Thyroid gland (tissue), 4 donors: ENCODE measurements around the gene ZNF358. TPM values are rescaled to one million over a fixed set of nuclear protein-coding genes. Genes with fewer than 3 reads are reported as not detected.
A peak's percentile ranks its signal among the peaks of the same experiment; 100 is the strongest.

Experiments used
- DNase-seq, 2 donors: peaks; one replicate each; pipeline ENCODE4 v3.0.0-alpha.2; 2019
- H3K27ac ChIP-seq, 3 donors: fragments of 200-600 bp; sonication (generic); 1 replicate in 2 of 3; 2 replicates in 1 of 3; pipeline ENCODE4 v1.5.1; 2016 to 2019; ENCODE audit warnings: mild to moderate bottlenecking in 1 of 3, moderate library complexity in 1 of 3
- H3K27me3 ChIP-seq: fragments of 200-600 bp; sonication (generic); one replicate; pipeline ENCODE4 v1.5.1; 2019
- H3K36me3 ChIP-seq, 2 donors: fragments of 200-600 bp; sonication (generic); one replicate each; pipeline ENCODE4 v1.5.1; 2016 to 2019
- H3K4me1 ChIP-seq, 2 donors: fragments of 200-600 bp; sonication (generic); one replicate each; pipeline ENCODE4 v1.5.1; 2017 to 2019
- H3K4me3 ChIP-seq, 3 donors: fragments of 200-600 bp; sonication (generic); replicated peaks in 1 of 3; 1 replicate in 2 of 3; 2 replicates in 1 of 3; pipeline ENCODE4 v1.5.1; 2016; ENCODE audit warnings: mild to moderate bottlenecking in 1 of 3
- H3K9me3 ChIP-seq: fragments of 200-600 bp; sonication (generic); one replicate; pipeline ENCODE4 v1.5.1; 2017
- CTCF ChIP-seq, 6 experiments: fragments of 200-600 bp in 3 of 6; fragments of 450-650 bp in 3 of 6; sonication (generic) in 3 of 6; IDR thresholded peaks; one replicate each; pipeline ENCODE4 v1.5.1; 2016 to 2019; ENCODE audit warnings: antibody characterized with exemption in 6 of 6, mild to moderate bottlenecking in 2 of 6, inconsistent platforms in 1 of 6, moderate library complexity in 1 of 6
- POLR2A ChIP-seq, 2 donors: fragments of 450-650 bp; IDR thresholded peaks; one replicate each; pipeline ENCODE4 v1.6.1; 2017; ENCODE audit warnings: antibody characterized with exemption in 2 of 2, mild to moderate bottlenecking in 2 of 2, moderate library complexity in 1 of 2
- WGBS, 2 donors: methylation state at CpG; one replicate each; pipeline ENCODE4 v1.1.5; 2017; 5-methylcytosine and 5-hydroxymethylcytosine counted together
- intact Hi-C: fragments of 100-400 bp; cut with DNase I; formaldehyde crosslinking; loops from one replicate; pipeline ENCODE4 v1.15.1; 2023
- total RNA-seq, 4 donors: library from RNA; depleted of rRNA; stranded (reverse); fragments of >200 nt; gene quantifications; one replicate each; pipeline ENCODE4 v1.2.3, GENCODE V29; 2016

ZNF358 gene
- total RNA-seq, 4 donors from 2014 or later, result 57.6 to 102 (median 69.5) TPM

DNA sequence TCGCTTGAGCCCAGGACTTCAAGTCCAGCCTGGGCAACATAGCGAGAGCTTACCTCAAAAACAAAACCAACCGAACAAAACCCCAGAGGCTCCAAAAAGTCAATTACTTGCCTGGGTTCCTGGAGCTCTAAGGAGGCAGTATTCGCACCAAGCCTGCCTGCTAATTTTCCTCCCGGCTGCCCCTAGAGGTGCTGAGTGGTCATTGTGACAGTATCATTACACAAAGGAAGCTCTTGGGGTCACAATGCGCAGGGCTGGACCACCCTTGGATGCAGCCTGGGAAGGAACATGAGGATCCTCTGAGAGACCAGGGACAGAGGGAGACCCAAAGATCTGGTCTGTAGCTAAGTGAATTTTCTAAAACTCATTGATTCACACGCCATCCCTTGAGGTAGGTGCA lies 18.6 kb upstream of the ZNF358 start:
- Histone ChIP-seq H3K4me1 (peaks cover 0 to 8% of the 10 kb centered on the region in 2 donors), H3K27me3 (no peaks in the 10 kb centered on the region), H3K27ac (no peak overlapping the region), H3K36me3 (no peaks in the 10 kb centered on the region), H3K4me3 (no peak overlapping the region), H3K9me3 (no peaks in the 10 kb centered on the region)
- DNase-seq, result no peak
- intact Hi-C loops, result no loop called here
- TF ChIP-seq CTCF (IDR thresholded peaks at IDR 0.05), result peak in 1 of 6 experiments; percentile 13
- no peak for TF ChIP-seq POLR2A (IDR thresholded peaks at IDR 0.05)
- 53 to 66% methylated on average over 7 of the region's 7 CpGs for WGBS, 2 donors

DNA sequence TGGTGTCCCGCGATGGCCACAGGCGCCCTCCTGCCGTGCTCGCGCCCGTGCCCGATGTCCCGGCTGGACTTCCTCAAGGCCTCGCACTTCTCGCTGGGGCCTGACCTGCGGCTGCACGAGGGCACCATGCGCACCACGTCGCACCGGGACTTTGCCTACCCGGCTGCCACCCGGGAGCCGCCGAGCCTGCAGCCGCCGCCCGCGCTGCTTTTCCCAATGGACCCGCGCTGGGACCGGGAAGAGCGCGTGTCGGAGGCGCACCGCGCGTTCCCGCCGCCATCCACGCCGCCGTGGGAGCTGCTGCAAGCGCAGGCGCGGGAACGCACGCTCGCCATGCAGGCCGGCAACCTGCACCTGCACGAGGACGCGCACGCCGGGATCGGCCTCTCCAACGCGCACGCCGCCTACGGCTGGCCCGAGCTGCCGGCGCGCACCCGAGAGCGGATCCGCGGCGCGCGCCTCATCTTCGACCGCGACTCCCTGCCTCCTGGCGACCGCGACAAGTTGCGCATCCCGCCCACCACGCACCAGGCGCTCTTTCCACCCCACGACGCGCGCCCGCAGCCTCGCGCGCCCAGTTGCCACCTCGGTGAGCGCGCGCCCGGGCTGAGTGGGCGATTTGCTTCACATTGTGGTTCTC lies 15.0 kb upstream of the ZNF358 start:
- Histone ChIP-seq H3K4me3 (peak overlapping the region in 1 of 3 donors; percentile 26), H3K27ac (no peak overlapping the region), H3K36me3 (no peaks in the 10 kb centered on the region), H3K27me3 (no peaks in the 10 kb centered on the region), H3K9me3 (no peaks in the 10 kb centered on the region), H3K4me1 (peaks cover 4 to 15% of the 10 kb centered on the region in 2 donors)
- no peak for DNase-seq
- TF ChIP-seq CTCF (IDR thresholded peaks at IDR 0.05) (no peak), POLR2A (IDR thresholded peaks at IDR 0.05) (no peak)
- intact Hi-C loops, result no loop called here
- 4 to 10% methylated on average over 9 to 34 of the region's 93 CpGs for WGBS, 2 donors

- no peaks in the 10 kb centered on the region for H3K9me3 ChIP-seq
- peaks cover 5 to 17% of the 10 kb centered on the region in 2 donors for H3K4me1 ChIP-seq
- no peaks in the 10 kb centered on the region for H3K36me3 ChIP-seq
- intact Hi-C loops, result no loop called here
- no peak overlapping the region for H3K27ac ChIP-seq
- H3K27me3 ChIP-seq, result no peaks in the 10 kb centered on the region
- no peak overlapping the region for H3K4me3 ChIP-seq
- 62 to 69% methylated on average over 2 of the region's 2 CpGs for WGBS, 2 donors
- no peak for DNase-seq
- TF ChIP-seq POLR2A (IDR thresholded peaks at IDR 0.05) (no peak), CTCF (IDR thresholded peaks at IDR 0.05) (no peak)
Observed at GRCh38 chr19:7502552-7502951, 13.4 kb upstream of the ZNF358 start.

- no peaks in the 10 kb centered on the region for H3K9me3 ChIP-seq
- H3K27me3 ChIP-seq, result no peaks in the 10 kb centered on the region
- 55 to 66% methylated on average over 6 of the region's 6 CpGs for WGBS, 2 donors
- intact Hi-C loops, result no loop called here
- no peak for DNase-seq
- H3K4me3 ChIP-seq, result no peak overlapping the region
- no peak overlapping the region for H3K27ac ChIP-seq
- H3K36me3 ChIP-seq, result no peaks in the 10 kb centered on the region
- H3K4me1 ChIP-seq, result peaks cover 5 to 20% of the 10 kb centered on the region in 2 donors
- TF ChIP-seq POLR2A (IDR thresholded peaks at IDR 0.05) (no peak), CTCF (IDR thresholded peaks at IDR 0.05) (no peak)
Observed at GRCh38 chr19:7504684-7505083, 11.2 kb upstream of the ZNF358 start.

DNA sequence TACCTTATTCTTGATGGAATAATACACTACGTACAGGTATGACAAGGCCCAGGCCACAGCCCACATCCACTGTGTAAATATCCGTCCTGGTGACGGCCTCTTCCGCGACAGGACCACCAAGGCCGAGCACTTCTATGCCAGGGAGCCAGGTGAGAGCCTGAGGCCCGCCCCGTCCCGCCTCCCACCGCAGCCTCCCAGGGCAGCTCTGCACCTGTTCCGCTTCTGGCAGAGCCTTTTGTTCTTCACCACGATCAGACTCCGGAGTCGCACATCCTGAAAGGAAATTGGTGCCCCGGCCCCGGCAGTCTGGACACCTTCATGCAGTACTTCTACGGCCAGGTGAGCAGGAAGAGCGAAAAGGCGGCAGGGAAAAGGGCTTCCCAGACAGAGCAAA lies 10.6 kb upstream of the ZNF358 start:
- intact Hi-C loops, result no loop called here
- H3K36me3 ChIP-seq, result no peaks in the 10 kb centered on the region
- H3K27ac ChIP-seq, result no peak overlapping the region
- 37 to 43% methylated on average over 19 of the region's 19 CpGs for WGBS, 2 donors
- DNase-seq, result no peak
- no peaks in the 10 kb centered on the region for H3K27me3 ChIP-seq
- TF ChIP-seq POLR2A (IDR thresholded peaks at IDR 0.05), result no peak
- no peak for TF ChIP-seq CTCF (IDR thresholded peaks at IDR 0.05)
- no peaks in the 10 kb centered on the region for H3K9me3 ChIP-seq
- H3K4me3 ChIP-seq, result no peak overlapping the region
- H3K4me1 ChIP-seq, result peaks cover 5 to 20% of the 10 kb centered on the region in 2 donors
